Measurements from ENCODE around the gene SNPH.

GRCh38 chr20:1331801-1332453 is 65.8 kb downstream of the SNPH start:
- TF ChIP-seq, protein P1, sequence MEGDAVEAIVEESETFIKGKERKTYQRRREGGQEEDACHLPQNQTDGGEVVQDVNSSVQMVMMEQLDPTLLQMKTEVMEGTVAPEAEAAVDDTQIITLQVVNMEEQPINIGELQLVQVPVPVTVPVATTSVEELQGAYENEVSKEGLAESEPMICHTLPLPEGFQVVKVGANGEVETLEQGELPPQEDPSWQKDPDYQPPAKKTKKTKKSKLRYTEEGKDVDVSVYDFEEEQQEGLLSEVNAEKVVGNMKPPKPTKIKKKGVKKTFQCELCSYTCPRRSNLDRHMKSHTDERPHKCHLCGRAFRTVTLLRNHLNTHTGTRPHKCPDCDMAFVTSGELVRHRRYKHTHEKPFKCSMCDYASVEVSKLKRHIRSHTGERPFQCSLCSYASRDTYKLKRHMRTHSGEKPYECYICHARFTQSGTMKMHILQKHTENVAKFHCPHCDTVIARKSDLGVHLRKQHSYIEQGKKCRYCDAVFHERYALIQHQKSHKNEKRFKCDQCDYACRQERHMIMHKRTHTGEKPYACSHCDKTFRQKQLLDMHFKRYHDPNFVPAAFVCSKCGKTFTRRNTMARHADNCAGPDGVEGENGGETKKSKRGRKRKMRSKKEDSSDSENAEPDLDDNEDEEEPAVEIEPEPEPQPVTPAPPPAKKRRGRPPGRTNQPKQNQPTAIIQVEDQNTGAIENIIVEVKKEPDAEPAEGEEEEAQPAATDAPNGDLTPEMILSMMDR (IDR thresholded peaks at IDR 0.05; ENCODE audit: low read length): no peak
- no peak for TF ChIP-seq EZH2 (optimal IDR thresholded peaks at IDR 0.05; ENCODE audit: low read depth, low read length)
